ENCODE measurements around the gene TEKT5.

Gene TEKT5

DNA sequence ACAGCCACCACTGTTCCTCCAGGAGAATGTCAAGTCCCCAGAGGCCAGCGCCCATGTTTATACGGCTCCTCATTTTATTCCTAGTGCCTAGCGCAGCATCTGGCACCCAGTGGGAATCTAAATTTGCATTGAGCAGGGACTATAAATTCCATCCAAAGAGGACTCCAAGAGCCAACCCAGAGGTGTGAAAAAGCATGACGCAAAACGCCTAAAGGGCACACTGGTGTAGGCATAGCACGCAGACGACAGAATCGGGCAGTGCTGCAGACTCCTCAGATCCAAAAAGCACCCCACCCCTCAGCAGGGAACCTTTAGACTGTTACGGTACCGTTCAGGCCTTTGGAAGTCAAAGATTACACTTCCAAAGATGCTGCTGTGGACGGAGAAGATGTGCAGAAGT, 19.5 kb downstream of the TEKT5 start:
- H3K9me3 Mint-ChIP-seq: no peaks in the 10 kb centered on the region
- no peaks in the 10 kb centered on the region for H3K36me3 Mint-ChIP-seq
- no peak overlapping the region for H3K4me3 Mint-ChIP-seq
- ATAC-seq (no peak), DNase-seq (ENCODE audit: low spot score in 2 of 2) (no peak)
- H3K4me1 Mint-ChIP-seq: no peaks in the 10 kb centered on the region
- no peak overlapping the region for H3K27ac Mint-ChIP-seq

- no peak overlapping the region for H3K27ac Mint-ChIP-seq
- DNase-seq (ENCODE audit: low spot score in 2 of 2) (no peak), ATAC-seq (no peak)
- H3K4me1 Mint-ChIP-seq: no peaks in the 10 kb centered on the region
- H3K4me3 Mint-ChIP-seq: no peak overlapping the region
- no peaks in the 10 kb centered on the region for H3K36me3 Mint-ChIP-seq
- H3K9me3 Mint-ChIP-seq: no peaks in the 10 kb centered on the region
Observed at GRCh38 chr16:10671729-10672128, 23.0 kb downstream of the TEKT5 start.

DNA sequence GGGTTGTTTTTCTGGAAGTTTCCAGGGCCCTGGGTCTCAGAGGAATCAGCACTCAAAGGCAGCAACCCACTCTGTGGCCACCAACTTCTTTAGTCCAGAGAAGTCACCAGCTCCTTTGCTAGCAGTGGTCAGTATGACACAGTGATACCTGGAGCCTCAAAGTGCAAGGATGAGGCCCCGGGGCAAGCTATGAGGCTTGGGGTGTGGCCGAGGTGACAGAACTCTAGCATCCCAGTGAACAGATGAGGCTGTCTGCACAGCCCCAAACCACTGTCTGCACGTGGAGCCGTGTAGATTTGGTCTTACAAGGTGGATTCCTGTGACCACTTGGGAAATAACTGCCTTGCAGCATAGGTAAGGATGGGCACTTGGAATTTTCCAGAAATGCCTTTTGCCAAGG, 24.9 kb downstream of the TEKT5 start:
- no peaks in the 10 kb centered on the region for H3K9me3 Mint-ChIP-seq
- DNase-seq (ENCODE audit: low spot score in 2 of 2) (no peak), ATAC-seq (no peak)
- H3K36me3 Mint-ChIP-seq: no peaks in the 10 kb centered on the region
- no peak overlapping the region for H3K27ac Mint-ChIP-seq
- no peaks in the 10 kb centered on the region for H3K4me1 Mint-ChIP-seq
- H3K4me3 Mint-ChIP-seq: no peak overlapping the region

DNA sequence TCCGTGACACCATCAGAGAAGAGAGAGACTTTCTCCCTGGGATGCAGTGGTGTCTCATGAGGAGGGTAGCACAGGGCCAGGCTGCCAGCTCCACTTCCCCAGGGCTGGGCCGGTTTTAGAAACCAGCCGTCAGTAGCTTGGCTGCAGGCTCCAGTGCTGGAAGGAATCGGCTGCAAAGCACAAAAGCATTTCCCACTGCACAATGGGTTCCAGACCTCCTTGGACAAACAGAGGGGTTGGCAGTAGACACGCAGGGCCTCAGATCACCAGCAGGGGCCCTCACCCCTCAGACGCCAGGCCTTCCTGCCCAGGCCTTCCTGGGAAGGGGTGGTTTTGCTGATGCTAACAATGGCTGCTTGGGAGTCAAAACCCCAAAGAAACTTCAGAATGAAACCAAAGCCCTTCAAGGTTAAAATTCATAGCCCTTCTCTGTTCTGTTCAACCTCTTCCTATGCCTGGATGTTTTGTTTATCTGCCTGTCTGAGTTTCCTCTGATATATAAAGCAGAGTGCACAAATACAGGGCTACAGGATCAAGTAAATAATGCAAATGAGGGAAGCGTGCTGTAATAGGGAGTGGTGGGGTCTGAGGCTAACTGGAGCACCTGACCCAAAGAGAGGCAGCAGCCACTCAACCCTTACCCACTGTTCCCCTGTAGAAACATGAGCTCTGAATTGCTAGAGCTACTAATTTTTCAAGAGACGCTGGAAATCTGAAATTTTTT, 26.2 kb downstream of the TEKT5 start:
- no peaks in the 10 kb centered on the region for H3K9me3 Mint-ChIP-seq
- no peak overlapping the region for H3K4me3 Mint-ChIP-seq
- DNase-seq (ENCODE audit: low spot score in 2 of 2) (peak in 1 of 2 donors; percentile 52), ATAC-seq (peak; percentile 55)
- H3K27ac Mint-ChIP-seq: no peak overlapping the region
- no peaks in the 10 kb centered on the region for H3K36me3 Mint-ChIP-seq
- no peaks in the 10 kb centered on the region for H3K4me1 Mint-ChIP-seq

DNA sequence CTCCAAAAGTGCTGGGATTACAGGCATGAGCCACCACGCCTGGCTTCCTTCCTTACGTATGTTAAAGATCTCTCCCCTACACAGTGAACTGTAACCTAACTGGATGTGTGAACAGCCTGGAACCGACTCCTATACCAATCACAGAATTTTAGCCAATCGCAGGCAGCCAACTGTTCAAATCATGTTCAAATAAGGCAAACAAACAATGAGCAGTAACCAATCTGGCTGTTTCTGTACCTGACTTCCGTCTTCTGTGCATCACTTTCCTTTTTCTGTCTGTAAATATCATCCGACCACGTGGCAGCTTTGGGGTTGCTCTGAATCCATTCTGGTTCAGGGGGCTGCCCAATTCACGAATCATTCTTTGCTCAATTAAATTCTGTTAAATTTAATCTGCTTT, 27.5 kb downstream of the TEKT5 start:
- no peak for ATAC-seq
- no peak for DNase-seq (ENCODE audit: low spot score in 2 of 2)
- Mint-ChIP-seq H3K4me3 (no peak overlapping the region), H3K9me3 (no peaks in the 10 kb centered on the region), H3K36me3 (no peaks in the 10 kb centered on the region), H3K4me1 (no peaks in the 10 kb centered on the region), H3K27ac (no peak overlapping the region)

DNA sequence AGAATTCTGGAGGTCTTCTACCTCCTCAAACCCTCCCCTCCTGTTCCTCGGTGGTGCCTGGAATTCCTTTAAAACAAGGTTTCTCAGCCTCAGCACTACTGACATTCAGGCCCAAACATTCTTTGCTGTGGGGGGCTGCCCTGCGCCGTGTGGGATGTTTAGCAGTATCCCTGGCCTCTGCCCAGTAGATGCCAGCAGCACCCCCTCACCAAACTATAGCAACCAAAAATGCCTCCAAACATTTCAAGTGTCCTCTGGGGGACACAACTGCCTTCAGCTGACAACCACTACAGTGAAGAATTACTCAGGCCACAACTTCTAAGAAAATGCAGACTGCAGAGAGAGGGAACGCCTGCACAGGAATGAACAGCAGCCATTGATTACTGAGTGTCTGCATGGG, 28.4 kb downstream of the TEKT5 start:
- no peak overlapping the region for H3K4me3 Mint-ChIP-seq
- no peaks in the 10 kb centered on the region for H3K9me3 Mint-ChIP-seq
- DNase-seq (ENCODE audit: low spot score in 2 of 2) (no peak), ATAC-seq (no peak)
- no peaks in the 10 kb centered on the region for H3K36me3 Mint-ChIP-seq
- H3K4me1 Mint-ChIP-seq: no peaks in the 10 kb centered on the region
- H3K27ac Mint-ChIP-seq: no peak overlapping the region

DNA sequence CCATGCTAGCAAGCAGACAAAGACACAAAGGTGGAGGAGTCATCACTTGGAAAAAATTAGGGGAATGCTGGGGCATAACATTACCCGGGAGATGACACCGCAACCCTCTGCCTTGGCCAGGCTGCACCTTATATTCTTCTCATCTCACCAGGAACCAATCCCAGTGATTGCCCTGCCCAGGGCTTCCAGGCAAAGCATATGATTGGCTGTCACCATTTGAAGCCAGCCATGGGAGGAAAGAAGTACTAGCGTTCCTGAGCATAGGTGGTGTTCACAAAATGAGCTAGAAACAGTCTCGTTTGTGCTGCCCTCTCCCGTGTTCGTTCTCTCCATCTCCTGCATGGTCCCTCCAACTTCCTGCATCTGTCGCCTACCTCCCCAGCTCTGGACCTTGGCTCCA, 29.6 kb downstream of the TEKT5 start:
- H3K9me3 Mint-ChIP-seq: no peaks in the 10 kb centered on the region
- H3K4me3 Mint-ChIP-seq: no peak overlapping the region
- no peaks in the 10 kb centered on the region for H3K4me1 Mint-ChIP-seq
- no peak overlapping the region for H3K27ac Mint-ChIP-seq
- DNase-seq (ENCODE audit: low spot score in 2 of 2) (no peak), ATAC-seq (no peak)
- no peaks in the 10 kb centered on the region for H3K36me3 Mint-ChIP-seq

DNA sequence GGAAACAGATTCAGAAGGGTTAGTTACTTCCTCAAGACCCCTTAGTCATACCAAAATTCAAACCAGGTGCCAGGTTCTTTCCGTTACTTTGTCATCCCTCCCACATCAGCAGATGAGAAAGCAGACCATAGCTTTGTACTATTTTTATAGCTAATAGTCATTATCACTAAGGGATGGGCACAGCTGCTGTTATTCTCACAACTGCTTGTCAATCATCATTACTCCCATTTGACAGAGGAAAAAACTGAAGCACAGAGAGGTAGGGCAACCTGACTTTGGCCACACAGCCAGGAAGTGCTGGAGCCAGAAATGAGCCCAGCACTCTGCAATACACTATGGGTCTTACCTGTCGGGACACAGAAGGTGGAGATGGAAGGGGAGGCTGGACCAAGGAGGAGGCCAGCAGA, 30.0 kb downstream of the TEKT5 start:
- Mint-ChIP-seq H3K4me1 (no peaks in the 10 kb centered on the region), H3K27ac (no peak overlapping the region), H3K9me3 (no peaks in the 10 kb centered on the region), H3K36me3 (no peaks in the 10 kb centered on the region), H3K4me3 (no peak overlapping the region)
- DNase-seq (ENCODE audit: low spot score in 2 of 2) (no peak), ATAC-seq (peak; percentile 22)

DNA sequence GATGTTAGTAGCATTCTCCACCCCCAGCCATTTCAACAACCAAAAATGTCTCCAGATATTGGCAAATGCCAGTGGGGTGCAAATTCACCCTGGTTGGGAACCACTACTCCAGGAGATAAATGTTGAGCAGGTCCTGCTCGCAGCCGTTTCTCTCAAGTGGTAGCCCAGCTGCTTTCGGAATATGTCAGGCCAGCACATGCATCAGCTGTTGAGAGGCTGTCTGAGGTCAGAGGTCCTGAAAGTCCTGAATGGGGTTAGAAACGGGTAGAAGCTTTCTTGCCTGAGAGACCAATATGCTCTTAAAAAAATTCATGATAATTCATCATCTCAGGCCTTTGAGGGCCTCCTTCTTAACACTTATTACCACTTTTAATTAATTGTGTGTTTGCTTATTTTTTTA, 31.0 kb downstream of the TEKT5 start:
- no peak for ATAC-seq
- H3K4me1 Mint-ChIP-seq: no peaks in the 10 kb centered on the region

DNA sequence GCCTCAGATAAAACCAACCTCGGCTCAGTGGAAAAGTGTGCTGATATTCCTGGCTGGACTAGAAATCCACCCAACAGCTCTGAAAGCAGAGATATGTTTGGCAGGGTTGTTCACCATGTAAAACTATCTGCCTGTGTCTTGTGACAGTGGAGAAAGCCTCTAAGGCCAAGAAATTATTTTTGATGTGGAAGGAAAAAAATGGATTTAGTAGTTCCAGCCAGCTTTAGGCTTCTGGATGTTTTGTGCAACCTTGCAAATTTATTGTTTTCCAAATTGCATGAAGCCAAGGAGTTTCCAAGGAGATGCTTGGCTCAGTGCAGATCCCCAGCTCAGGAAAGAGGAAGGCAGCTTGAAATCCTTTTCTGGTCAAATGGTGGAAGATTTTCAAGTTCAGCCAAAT, 31.6 kb downstream of the TEKT5 start:
- no peak for DNase-seq (ENCODE audit: low spot score in 2 of 2)
- no peaks in the 10 kb centered on the region for H3K36me3 Mint-ChIP-seq
- no peak for ATAC-seq
- no peaks in the 10 kb centered on the region for H3K4me1 Mint-ChIP-seq
- H3K27ac Mint-ChIP-seq: no peak overlapping the region
- no peaks in the 10 kb centered on the region for H3K9me3 Mint-ChIP-seq
- H3K4me3 Mint-ChIP-seq: no peak overlapping the region

More for the DNA sequence above, 31.0 kb downstream of the TEKT5 start:
- no peaks in the 10 kb centered on the region for H3K9me3 Mint-ChIP-seq
- H3K27ac Mint-ChIP-seq: no peak overlapping the region
- no peak for DNase-seq (ENCODE audit: low spot score in 2 of 2)
- no peak overlapping the region for H3K4me3 Mint-ChIP-seq
- H3K36me3 Mint-ChIP-seq: no peaks in the 10 kb centered on the region

DNA sequence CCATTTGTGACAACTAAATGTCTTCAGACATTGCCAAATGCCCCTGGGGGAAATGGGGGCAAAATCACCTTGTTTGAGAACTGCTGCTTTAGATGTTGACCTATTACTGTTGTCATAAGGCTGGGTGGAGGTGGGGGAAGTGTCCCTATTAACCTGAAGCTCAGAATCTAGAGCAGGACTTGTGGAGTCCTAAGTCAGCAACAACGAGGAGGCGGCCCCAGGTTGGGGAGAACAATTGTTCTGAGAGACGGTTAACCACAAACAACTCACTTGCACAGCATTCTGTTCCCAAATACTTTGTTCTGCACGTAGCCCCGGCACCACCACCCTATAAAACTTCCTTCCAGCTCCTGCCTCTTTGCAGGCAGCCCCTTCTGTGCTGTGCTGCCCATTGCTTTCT, 32.5 kb downstream of the TEKT5 start:
- no peaks in the 10 kb centered on the region for H3K36me3 Mint-ChIP-seq
- ATAC-seq: no peak

DNA sequence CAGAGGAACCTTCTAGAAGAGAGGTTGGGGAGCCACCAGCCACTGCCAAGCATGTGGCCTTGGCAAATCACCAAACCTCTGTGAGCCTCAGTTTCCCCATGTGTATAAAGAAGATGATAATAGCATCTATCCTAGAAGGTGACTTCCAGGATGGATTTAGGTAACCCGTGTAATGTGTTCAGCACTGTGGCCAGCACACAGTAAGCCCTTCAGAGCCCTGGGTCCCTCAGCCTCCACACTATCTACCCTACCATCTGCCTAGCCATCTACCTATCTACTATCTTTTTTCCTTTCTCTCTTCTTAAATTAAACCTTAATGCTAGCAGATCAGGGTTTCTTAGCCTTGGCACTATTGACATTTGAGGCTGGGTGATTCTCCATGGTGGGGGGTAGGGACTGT, 33.0 kb downstream of the TEKT5 start:
- Mint-ChIP-seq H3K9me3 (no peaks in the 10 kb centered on the region), H3K36me3 (no peaks in the 10 kb centered on the region), H3K4me3 (no peak overlapping the region), H3K4me1 (no peaks in the 10 kb centered on the region), H3K27ac (no peak overlapping the region)
- no peak for DNase-seq (ENCODE audit: low spot score in 2 of 2)
- ATAC-seq: no peak

More for the DNA sequence above, 32.5 kb downstream of the TEKT5 start:
- no peaks in the 10 kb centered on the region for H3K9me3 Mint-ChIP-seq
- H3K27ac Mint-ChIP-seq: no peak overlapping the region
- H3K4me1 Mint-ChIP-seq: no peaks in the 10 kb centered on the region
- no peak overlapping the region for H3K4me3 Mint-ChIP-seq
- DNase-seq (ENCODE audit: low spot score in 2 of 2): no peak

DNA sequence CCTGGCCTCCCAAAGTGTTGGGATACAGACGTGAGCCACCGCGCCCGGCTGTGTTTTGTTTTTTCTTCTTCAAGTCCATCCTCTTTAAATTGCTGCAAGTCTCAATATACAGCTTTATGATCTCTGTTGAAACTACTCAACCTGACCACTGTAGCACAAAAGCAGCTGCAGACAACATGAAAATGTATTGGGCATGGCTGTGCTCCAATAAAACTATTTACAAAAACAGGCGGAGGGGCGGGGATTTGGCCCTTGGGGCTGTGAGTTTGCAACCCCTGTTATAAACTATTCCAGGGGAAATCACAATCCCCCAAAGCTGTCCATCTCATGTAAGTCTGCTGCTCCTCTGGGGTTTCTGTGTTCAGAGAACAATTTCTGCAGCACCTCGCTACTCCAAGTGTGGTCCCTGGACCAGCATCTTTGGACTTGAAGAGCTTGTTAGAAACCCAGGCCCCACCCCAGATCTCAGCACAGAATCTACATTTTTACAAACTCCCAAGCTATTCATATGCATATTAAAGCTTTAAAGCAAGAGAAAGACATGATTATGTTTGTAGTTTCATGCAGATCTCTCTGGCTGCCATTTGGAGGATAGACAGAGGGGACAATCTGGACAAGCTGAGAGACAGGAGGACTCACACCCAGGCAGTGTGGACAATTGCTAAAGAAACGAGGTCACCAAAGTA, 33.6 kb downstream of the TEKT5 start:
- no peak overlapping the region for H3K4me3 Mint-ChIP-seq
- H3K4me1 Mint-ChIP-seq: no peaks in the 10 kb centered on the region
- no peak overlapping the region for H3K27ac Mint-ChIP-seq
- ATAC-seq: no peak
- DNase-seq (ENCODE audit: low spot score in 2 of 2): no peak
- H3K36me3 Mint-ChIP-seq: no peaks in the 10 kb centered on the region
- no peaks in the 10 kb centered on the region for H3K9me3 Mint-ChIP-seq

DNA sequence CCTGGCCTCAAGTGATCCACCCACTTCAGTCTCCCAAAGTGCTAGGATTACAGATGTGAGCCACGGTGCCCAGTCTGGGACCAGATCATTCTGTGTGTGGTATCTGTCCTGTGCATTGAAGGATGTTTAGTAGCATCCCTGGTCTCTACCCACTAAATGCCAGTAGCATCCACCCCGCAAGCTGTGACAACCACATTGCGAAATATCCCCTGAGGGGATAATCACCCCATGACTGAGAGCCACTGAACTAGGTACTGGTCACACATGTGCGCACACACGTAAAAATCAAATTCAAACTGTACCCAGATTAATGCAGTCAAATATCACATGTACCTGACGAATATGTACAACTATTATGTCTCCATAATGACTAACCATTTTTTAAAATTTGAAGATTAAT, 35.8 kb downstream of the TEKT5 start:
- no peak for DNase-seq (ENCODE audit: low spot score in 2 of 2)
- no peak overlapping the region for H3K4me3 Mint-ChIP-seq
- H3K27ac Mint-ChIP-seq: no peak overlapping the region
- H3K36me3 Mint-ChIP-seq: no peaks in the 10 kb centered on the region
- H3K4me1 Mint-ChIP-seq: no peaks in the 10 kb centered on the region
- no peak for ATAC-seq
- no peaks in the 10 kb centered on the region for H3K9me3 Mint-ChIP-seq

DNA sequence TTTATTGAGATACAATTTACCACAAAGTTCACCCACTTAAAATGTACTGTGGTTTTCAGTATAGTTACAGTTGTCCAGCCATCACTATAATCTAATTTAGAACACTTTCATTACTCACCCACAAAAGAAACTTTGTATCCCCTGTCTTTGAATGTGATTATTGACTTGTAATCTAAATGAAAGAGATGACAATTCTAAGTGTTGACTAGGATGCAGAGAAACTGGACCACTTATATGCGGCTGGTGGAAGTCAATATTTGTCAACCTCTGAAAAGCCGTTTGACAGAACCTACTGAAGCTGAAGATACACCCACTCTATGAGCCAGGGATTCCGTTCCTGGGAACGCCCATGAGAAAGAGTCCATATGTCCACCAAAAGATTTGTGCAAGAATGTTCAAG, 36.8 kb downstream of the TEKT5 start:
- H3K36me3 Mint-ChIP-seq: no peaks in the 10 kb centered on the region
- ATAC-seq (no peak), DNase-seq (ENCODE audit: low spot score in 2 of 2) (no peak)
- H3K4me3 Mint-ChIP-seq: no peak overlapping the region
- no peaks in the 10 kb centered on the region for H3K9me3 Mint-ChIP-seq
- H3K27ac Mint-ChIP-seq: no peak overlapping the region
- H3K4me1 Mint-ChIP-seq: no peaks in the 10 kb centered on the region

DNA sequence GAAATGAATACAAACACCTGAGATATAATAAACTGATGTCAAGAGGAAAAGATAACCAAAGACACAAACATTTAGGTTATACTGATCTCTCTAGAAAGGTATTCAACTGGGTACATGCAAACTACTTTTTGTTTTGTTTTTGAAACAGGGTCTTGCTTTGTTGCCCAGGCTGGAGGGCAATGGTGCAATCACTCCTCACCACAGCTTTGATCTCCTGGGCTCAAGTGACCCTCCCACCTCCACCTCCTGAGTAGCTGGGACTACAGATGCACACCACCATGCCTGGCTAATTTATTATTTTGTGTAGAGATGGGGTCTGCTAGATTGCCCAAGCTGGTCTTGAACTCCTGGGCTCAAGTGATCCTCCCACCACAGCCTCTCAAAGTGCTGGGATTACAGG, 38.1 kb downstream of the TEKT5 start:
- no peaks in the 10 kb centered on the region for H3K9me3 Mint-ChIP-seq
- H3K36me3 Mint-ChIP-seq: no peaks in the 10 kb centered on the region
- DNase-seq (ENCODE audit: low spot score in 2 of 2) (no peak), ATAC-seq (no peak)
- H3K4me1 Mint-ChIP-seq: no peaks in the 10 kb centered on the region
- H3K27ac Mint-ChIP-seq: no peak overlapping the region
- H3K4me3 Mint-ChIP-seq: no peak overlapping the region

Measured in stimulated activated effector memory CD8-positive, alpha-beta T cell treated with anti-CD3 and anti-CD28 coated beads, Interleukin-12 subunit alpha, Interleukin-12 subunit beta, amount 100 ng/mL, for 72 hours (primary cell).